Ovary (tissue), 9 donors: ENCODE data around the gene CENPW. TPM values are rescaled to one million over a fixed set of nuclear protein-coding genes. Genes with fewer than 3 reads are reported as not detected.

ENCODE experiments used
- DNase-seq, 5 donors: peaks; one replicate each; pipeline ENCODE4 v3.0.0-alpha.2; 2019 to 2020
- H3K27ac ChIP-seq, 2 donors: fragments of 200-600 bp; one replicate each; pipeline versions ENCODE4 v1.5.1 to v1.8.0; 2019 to 2022
- H3K27me3 ChIP-seq: fragments of 200-600 bp; one replicate; pipeline ENCODE4 v1.8.0; 2022
- H3K36me3 ChIP-seq: fragments of 200-600 bp; sonication (generic); one replicate; pipeline ENCODE4 v1.5.1; 2019
- H3K4me1 ChIP-seq: one replicate; pipeline ENCODE4 v1.8.1; 2013; ENCODE audit warnings: mild to moderate bottlenecking, moderate library complexity; ENCODE audit not compliant: insufficient read depth
- H3K4me3 ChIP-seq: fragments of 200-600 bp; sonication (generic); one replicate; pipeline ENCODE4 v1.5.1; 2017
- H3K9me3 ChIP-seq, 2 donors: fragments of 200-600 bp in 1 of 2; sonication (generic) in 1 of 2; one replicate each; pipeline versions ENCODE4 v1.5.1 to v1.8.1; 2013 to 2019; ENCODE audit warnings: mild to moderate bottlenecking in 1 of 2, moderate library complexity in 1 of 2
- EP300 ChIP-seq: sonication (generic); formaldehyde crosslinking; IDR thresholded peaks from one replicate; pipeline ENCODE4 v1.6.1; 2017; ENCODE audit warnings: antibody characterized with exemption
- POLR2A ChIP-seq: fragments of 450-650 bp; IDR thresholded peaks from one replicate; pipeline ENCODE4 v1.6.1; 2017; ENCODE audit warnings: antibody characterized with exemption, mild to moderate bottlenecking, moderate library complexity
- whole genome bisulfite sequencing, 3 donors: extraction: QIAGEN DNeasy Blood & Tissue Kit in 1 of 3; methylation state at CpG; one replicate each; pipeline versions ENCODE4 v1.1.5 to v1.1.7; 2013 to 2017; 5-methylcytosine and 5-hydroxymethylcytosine counted together
- intact Hi-C, 4 donors: fragments of 100-400 bp; cut with DNase I; formaldehyde crosslinking; loops; one replicate each; pipeline versions ENCODE4 v1.11.0 to v1.15.1; 2022 to 2023
- polyA plus RNA-seq, 2 donors: library from polyadenylated mRNA; stranded (reverse); fragments of 200-250 nt in 1 of 2; fragments of 350-450 nt in 1 of 2; fragmentation: Illumina TruSeq in 1 of 2; extraction: RNeasy Lipid Tissue Mini Kit (QIAGEN cat#74804) in 1 of 2; gene quantifications; one replicate each; pipeline ENCODE4 v1.2.3, GENCODE V29; 2013 to 2014
- total RNA-seq, 7 donors: library from RNA; depleted of rRNA in 2 of 7; stranded (reverse); fragments of >200 nt in 2 of 7; fragmentation: NEBNext Ultra II Directional in 3 of 7; extraction: Animal tissue kit (Norgen Biotek cat#: 25700) in 3 of 7; gene quantifications; one replicate each; pipeline versions ENCODE4 v1.1.0 to v1.2.4, GENCODE V29; 2016 to 2023
- TF ChIP-seq, protein P1 (sequence below), 3 donors: fragments of 450-650 bp in 2 of 3; fragments of 200-600 bp in 1 of 3; IDR thresholded peaks; one replicate each; pipeline versions ENCODE4 v1.5.1 to v1.8.0; 2016 to 2022; ENCODE audit warnings: antibody characterized with exemption in 3 of 3, mild to moderate bottlenecking in 1 of 3
- donor health status: DM: no; HTN: no; CAD: no; lungs with moderate emphysema.
- donor health status: DM: no; HTN: no; CAD: no.
- donor health status: Bipolar disorder and iron deficiency.
- donor health status: DM: yes; HTN: yes; CAD: no.
- donor health status: DM: no; HTN: no; CAD: no.
- donor health status: DM: yes; HTN: yes; CAD: no.

CENPW gene
- total and polyA plus RNA-seq, 9 donors = 1.0 to 8.6 (median 2.4) TPM; not detected in 1

DNA sequence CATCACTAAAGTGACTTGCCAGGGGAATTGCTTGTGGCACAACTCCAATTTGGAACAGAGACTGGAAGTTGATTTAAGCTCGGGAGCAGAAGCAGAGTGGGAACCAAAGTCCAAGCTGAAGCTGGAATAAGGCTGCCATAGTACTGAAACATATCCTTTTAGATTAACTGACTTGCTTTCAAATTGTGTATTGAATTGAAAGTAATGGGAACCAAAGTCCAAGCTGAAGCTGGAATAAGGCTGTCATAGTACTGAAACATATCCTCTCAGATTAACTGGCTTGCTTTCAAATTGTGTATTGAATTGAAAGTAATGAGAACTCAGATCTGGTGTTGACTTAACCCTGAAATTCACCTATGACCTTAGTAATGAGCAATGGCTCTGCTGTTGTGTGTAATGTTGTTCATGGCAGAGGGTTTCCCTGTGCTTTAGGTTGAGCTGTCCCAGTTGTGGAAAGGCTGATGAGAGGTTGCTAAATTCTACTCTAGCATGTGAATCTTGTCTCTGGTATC lies 40.2 kb downstream of the CENPW start:
- 56 to 70% (median 59%) methylated on average over 1 of the region's 1 CpG for WGBS, 3 donors
- H3K9me3 ChIP-seq = no peaks in the 10 kb centered on the region
- H3K27ac ChIP-seq = no peak overlapping the region
- H3K4me1 ChIP-seq = no peaks in the 10 kb centered on the region
- H3K4me3 ChIP-seq = no peak overlapping the region
- intact Hi-C loops = no loop called here
- DNase-seq = no peak
- H3K27me3 ChIP-seq = no peaks in the 10 kb centered on the region
- TF ChIP-seq EP300 (no peak), POLR2A (no peak)
- TF ChIP-seq, protein P1, sequence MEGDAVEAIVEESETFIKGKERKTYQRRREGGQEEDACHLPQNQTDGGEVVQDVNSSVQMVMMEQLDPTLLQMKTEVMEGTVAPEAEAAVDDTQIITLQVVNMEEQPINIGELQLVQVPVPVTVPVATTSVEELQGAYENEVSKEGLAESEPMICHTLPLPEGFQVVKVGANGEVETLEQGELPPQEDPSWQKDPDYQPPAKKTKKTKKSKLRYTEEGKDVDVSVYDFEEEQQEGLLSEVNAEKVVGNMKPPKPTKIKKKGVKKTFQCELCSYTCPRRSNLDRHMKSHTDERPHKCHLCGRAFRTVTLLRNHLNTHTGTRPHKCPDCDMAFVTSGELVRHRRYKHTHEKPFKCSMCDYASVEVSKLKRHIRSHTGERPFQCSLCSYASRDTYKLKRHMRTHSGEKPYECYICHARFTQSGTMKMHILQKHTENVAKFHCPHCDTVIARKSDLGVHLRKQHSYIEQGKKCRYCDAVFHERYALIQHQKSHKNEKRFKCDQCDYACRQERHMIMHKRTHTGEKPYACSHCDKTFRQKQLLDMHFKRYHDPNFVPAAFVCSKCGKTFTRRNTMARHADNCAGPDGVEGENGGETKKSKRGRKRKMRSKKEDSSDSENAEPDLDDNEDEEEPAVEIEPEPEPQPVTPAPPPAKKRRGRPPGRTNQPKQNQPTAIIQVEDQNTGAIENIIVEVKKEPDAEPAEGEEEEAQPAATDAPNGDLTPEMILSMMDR (IDR thresholded peaks at IDR 0.05) = no peak
- no peaks in the 10 kb centered on the region for H3K36me3 ChIP-seq

DNA sequence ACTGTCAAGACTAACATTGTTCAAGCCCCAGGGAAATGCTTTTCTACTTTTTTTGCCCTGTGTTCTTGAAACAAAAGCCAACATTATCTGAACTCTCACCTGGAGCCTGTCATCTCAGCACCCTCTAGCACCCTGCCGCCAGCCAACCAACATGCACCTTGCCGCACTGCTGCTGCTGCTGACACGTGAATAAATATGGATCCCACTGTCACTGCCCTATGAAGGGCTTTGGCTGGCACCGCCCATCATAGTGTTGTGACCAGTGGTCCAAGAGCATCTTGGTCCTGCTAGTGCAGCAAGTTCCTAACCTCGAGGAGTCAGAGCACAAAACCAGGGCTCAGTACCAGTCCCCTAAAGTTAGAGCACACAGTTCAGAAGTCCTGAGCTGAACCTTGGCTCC lies 41.6 kb downstream of the CENPW start:
- H3K27ac ChIP-seq = no peak overlapping the region
- 93 to 97% (median 97%) methylated on average over 5 of the region's 5 CpGs for WGBS, 3 donors
- intact Hi-C loops = no loop called here
- H3K4me3 ChIP-seq = no peak overlapping the region
- H3K4me1 ChIP-seq = no peaks in the 10 kb centered on the region
- H3K36me3 ChIP-seq = no peaks in the 10 kb centered on the region
- DNase-seq = no peak
- TF ChIP-seq, protein P1 (IDR thresholded peaks at IDR 0.05) = no peak
- TF ChIP-seq EP300 (no peak), POLR2A (no peak)
- no peaks in the 10 kb centered on the region for H3K9me3 ChIP-seq
- no peaks in the 10 kb centered on the region for H3K27me3 ChIP-seq

DNA sequence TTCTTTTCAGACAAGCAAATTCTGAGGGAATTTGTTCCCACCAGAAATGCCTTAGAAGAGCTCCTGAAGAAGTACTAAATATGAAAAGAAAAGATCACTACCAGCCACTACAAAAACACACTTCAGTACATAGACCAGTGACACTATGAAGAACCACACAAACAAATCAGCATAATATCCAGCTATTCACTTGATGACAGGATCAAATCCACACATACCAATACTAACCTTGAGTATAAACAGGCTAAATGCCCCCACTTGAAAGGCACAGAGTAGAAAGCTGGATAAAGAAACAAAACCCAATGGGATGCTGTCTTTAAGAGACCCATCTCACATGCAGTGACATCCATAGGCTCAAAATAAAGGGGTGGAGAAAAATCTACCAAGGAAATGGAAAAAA lies 43.3 kb downstream of the CENPW start:
- TF ChIP-seq, protein P1 (IDR thresholded peaks at IDR 0.05) = no peak
- TF ChIP-seq EP300 (no peak), POLR2A (no peak)
- H3K27ac ChIP-seq = no peak overlapping the region
- H3K4me1 ChIP-seq = no peaks in the 10 kb centered on the region
- H3K27me3 ChIP-seq = no peaks in the 10 kb centered on the region
- DNase-seq = no peak
- H3K4me3 ChIP-seq = no peak overlapping the region
- intact Hi-C loops = no loop called here
- no peaks in the 10 kb centered on the region for H3K9me3 ChIP-seq
- H3K36me3 ChIP-seq = no peaks in the 10 kb centered on the region

DNA sequence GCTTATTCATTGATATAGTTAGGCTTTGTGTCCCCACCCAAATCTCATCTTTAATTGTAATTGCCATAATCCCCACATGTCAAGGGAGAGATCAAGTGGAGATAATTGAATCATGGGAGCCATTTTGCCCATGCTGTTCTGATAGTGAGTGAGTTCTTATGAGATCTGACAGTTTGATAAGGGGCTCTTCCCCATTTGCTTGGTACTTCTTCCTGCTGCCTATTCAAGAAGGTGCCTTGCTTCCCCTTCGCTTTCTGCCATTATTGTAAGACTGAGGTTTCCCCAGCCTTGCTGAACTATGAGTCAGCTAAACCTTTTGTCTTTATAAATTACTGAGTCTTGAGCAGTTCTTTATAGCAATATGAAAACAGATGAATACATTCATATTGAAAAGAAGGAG lies 45.6 kb downstream of the CENPW start:
- intact Hi-C loops = no loop called here
- Histone ChIP-seq H3K4me1 (no peaks in the 10 kb centered on the region), H3K27ac (no peak overlapping the region), H3K27me3 (no peaks in the 10 kb centered on the region), H3K4me3 (no peak overlapping the region), H3K9me3 (no peaks in the 10 kb centered on the region), H3K36me3 (no peaks in the 10 kb centered on the region)
- WGBS, 3 donors = 96 to 98% (median 97%) methylated on average over 1 of the region's 1 CpG
- DNase-seq = no peak
- TF ChIP-seq POLR2A (no peak), EP300 (no peak)
- TF ChIP-seq, protein P1 (IDR thresholded peaks at IDR 0.05) = no peak
